ENCODE data around the gene WDR64. TPM values are rescaled to one million over a fixed set of nuclear protein-coding genes. Genes with fewer than 3 reads are reported as not detected.
A peak's percentile ranks its signal among the peaks of the same experiment; 100 is the strongest.

WDR64 gene
- total and polyA plus RNA-seq, 2 of the 4 experiments (the other 2 are of a cell fraction): not detected

DNA sequence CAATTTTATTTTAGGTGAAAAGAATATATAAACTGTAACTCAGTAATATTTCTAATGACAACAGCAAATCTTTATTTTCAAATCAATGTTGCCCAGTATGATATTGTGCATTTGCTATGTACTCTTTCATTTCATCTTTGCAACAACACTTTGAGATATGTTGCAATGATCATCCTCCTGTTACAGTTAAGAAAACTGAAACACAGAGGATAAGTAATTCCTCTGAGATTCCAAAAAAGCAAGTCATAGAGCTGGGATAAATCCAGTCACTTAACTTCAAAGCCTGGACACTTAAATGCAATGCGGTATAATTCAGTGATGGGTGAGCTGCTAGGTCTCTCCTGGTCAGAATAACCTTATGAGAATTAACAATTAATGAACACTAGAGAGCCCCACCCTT, 147.3 kb downstream of the WDR64 start:
- no peak overlapping the region for H3K14ac ChIP-seq (replicated peaks; ENCODE audit: low read depth, low read length)
- no peak overlapping the region for H3K18ac ChIP-seq (ENCODE audit: low read depth, low read length)
- no peak overlapping the region for H2AK9ac ChIP-seq (replicated peaks; ENCODE audit: low read depth, low read length, poor library complexity)
- no peak overlapping the region; the same call in 1 of the 2 replicates for H3K4me2 ChIP-seq (ENCODE audit: low read depth, low read length)
- H2BK120ac ChIP-seq (ENCODE audit: low read depth, low read length): no peak overlapping the region
- no peaks in the 10 kb centered on the region for H3K4me1 ChIP-seq (ENCODE audit: control insufficient read depth, insufficient read depth, low read length)
- TF ChIP-seq MAFK (IDR thresholded peaks at IDR 0.05; ENCODE audit: low read depth, low read length) (no peak), CEBPB (IDR thresholded peaks at IDR 0.05; ENCODE audit: low read depth, low read length) (peak; percentile 85)
- H2AK5ac ChIP-seq (ENCODE audit: low read depth, low read length): no peak overlapping the region
- intact Hi-C loops (cut with micrococcal nuclease) (no loop called here), in situ Hi-C loops (cut with MboI; ENCODE audit: low sequenced_read_pairs) (no loop called here), dilution Hi-C loops (cut with HindIII; ENCODE audit: low sequenced_read_pairs, unreplicated experiment) (no loop called here)
- H3K56ac ChIP-seq (ENCODE audit: extremely low read depth, insufficient read depth, low read length): no peak overlapping the region
- no peak overlapping the region for H2AFZ ChIP-seq (replicated peaks; ENCODE audit: low read length, poor library complexity)
- H2BK5ac ChIP-seq (ENCODE audit: low read depth, low read length, poor library complexity, severe bottlenecking): no peak overlapping the region
- H3K9ac ChIP-seq (ENCODE audit: low read depth, low read length): no peak overlapping the region
- DNase-seq (peak; percentile 50), ATAC-seq (ENCODE audit: low read depth) (peak; percentile 89)
- H3K27ac ChIP-seq (ENCODE audit: insufficient read depth, low read length): no peak overlapping the region
- no peak overlapping the region for H3K4ac ChIP-seq (ENCODE audit: low read depth, low read length)
- WGBS, 2 experiments (ENCODE audit: extremely low coverage in 2 of 2, insufficient read length in 1 of 2): no CpG with 5 or more reads among the region's 1 CpG
- no peaks in the 10 kb centered on the region for H3K9me3 ChIP-seq (ENCODE audit: control insufficient read depth, insufficient read depth, low read length)
- H4K8ac ChIP-seq (ENCODE audit: low read depth in 2 of 2, low read length in 2 of 2): no peak overlapping the region
- H2BK15ac ChIP-seq (ENCODE audit: low read depth, low read length): no peak overlapping the region
- H3K4me3 ChIP-seq (ENCODE audit: insufficient read depth, low read depth, low read length): no peak overlapping the region
- H2BK20ac ChIP-seq (ENCODE audit: low read depth, low read length): no peak overlapping the region
- no TSS peak for BruUV-seq (replicated peaks)
- H3K79me1 ChIP-seq (ENCODE audit: low read depth in 1 of 2, low read length in 2 of 2): no peaks in the 10 kb centered on the region
- no peak overlapping the region for H4K5ac ChIP-seq (ENCODE audit: low read depth, low read length)
- ChIA-PET CTCF (interaction anchor here (0.6 to 1.2 kb wide), 4 partner anchors 9 to 18 kb away, joined by 3 to 6 read pairs (median 4); no protein-coding TSS in a partner anchor), POLR2A (ENCODE audit: unreplicated experiment) (interaction anchor here (0.6 kb wide), 1 partner anchor 343 kb away, joined by 3 read pairs; no protein-coding TSS in a partner anchor)
- H4K20me1 ChIP-seq (ENCODE audit: insufficient read depth, low read length): no peaks in the 10 kb centered on the region
- no peak overlapping the region for H4K91ac ChIP-seq (ENCODE audit: insufficient read depth, low read depth, low read length)
- no peak overlapping the region for H3K23ac ChIP-seq (ENCODE audit: low read depth, low read length)
- H3K27me3 ChIP-seq (ENCODE audit: control insufficient read depth, insufficient read depth, low read length): no peaks in the 10 kb centered on the region; the same call in 1 of the 2 replicates
- H3K9me1 ChIP-seq (ENCODE audit: insufficient read depth, low read length): no peaks in the 10 kb centered on the region
- no peaks in the 10 kb centered on the region for H3K36me3 ChIP-seq (ENCODE audit: control insufficient read depth, insufficient read depth, low read length)
